LoVo (cell line): ENCODE results near the gene CACNA2D2.

Source experiments
- DNase-seq: peaks from one replicate; pipeline ENCODE4 v3.0.0-alpha.2; 2016; ENCODE audit warnings: low spot score

CACNA2D2 gene

DNA sequence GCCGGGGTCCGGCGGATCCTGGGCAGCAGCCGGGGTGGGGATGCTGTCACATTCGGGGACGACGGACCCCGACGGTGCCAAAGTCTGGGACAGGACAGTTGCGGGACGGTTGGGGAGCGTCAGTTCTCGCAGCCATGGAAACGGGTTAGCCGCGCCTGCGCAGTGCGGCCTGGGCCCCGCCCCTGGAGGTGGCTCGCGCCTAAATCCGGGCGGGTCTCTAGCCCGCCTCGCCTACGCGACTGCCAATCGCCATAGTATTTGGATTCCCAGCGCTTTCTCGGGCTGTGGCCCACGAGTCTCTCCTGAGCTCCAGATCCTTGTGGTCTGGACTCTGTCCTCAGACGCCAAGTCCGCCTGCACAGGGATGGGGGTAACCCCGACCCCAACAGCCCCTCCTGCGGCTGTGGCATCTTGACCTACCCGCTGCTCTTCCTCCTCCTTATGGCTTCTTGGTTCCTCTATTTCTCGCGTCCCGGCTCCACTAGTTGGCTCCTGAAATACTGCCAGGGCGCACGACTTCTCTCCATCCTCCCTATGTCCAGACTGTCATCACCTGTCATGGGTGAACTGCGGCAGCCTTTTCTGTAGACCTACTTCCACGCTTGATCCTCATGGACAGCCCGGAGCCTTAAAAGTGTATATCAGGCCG, 157.7 kb downstream of the CACNA2D2 start, which contains the start of gene ZMYND10:
TSS of gene ZMYND10 (minus strand) at position 147 of the 649 bp plus-strand sequence. CDS start 153 bp downstream, outside the sequence.
- no peak for DNase-seq

DNA sequence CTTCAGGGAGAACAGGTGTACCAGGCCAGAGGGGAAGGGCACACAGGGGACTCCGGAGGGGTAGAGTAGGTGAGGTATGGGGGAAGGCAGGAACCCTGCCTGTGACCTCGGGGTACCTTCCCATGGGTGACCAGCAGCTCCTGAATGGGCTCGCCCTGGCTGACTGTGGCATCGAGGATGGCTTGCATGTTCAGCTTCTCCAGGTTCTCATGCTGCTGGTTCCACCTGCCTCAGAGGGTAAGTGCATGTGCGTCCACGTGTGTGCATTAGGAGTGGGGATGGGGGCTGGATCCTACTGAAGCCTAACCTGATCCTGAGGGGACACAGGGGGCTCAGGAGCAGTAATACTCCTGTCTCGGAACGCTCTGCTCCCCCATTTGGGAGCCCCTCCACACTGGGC, 158.4 kb downstream of the CACNA2D2 start:
- no peak for DNase-seq

DNA sequence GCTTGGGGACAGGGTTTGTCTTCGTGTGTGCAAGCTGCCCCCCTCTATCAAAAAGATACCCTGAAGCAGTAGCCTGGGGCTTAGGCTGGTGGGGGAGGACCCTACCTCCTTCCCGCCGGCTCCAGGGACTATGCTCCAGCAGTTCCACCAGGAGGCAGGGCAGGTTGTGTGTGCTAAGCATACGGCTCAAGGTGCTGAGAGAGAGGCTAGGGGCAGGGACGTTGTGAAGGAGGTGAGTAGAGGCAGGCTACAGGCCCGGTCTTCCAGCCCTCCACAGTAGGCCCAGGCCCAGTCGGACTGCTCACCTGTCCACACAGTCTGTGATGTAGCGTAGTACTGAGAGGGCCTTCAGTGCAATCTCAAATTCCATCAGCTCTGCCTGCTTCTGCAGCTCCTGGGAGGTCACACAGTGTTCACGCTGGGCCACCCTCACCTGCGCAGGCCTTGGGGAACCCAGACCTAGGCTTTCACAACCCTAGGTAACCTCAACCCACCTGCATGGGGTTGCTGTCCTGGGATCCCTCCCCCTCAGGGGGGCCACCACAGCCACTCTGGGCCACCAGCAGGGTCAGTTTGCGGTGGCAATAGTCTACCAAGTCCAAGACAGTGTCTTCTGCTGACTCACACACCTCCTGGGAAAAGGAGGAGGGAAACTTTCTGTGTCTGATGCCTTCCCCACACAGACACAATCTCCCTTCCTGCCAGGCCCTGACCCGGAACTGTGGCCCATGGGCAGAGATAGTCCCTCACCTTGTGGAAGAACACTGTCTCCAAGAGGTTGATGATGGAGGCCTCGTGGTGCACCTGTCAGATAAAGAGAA, 160.4 kb downstream of the CACNA2D2 start:
- DNase-seq = no peak

DNA sequence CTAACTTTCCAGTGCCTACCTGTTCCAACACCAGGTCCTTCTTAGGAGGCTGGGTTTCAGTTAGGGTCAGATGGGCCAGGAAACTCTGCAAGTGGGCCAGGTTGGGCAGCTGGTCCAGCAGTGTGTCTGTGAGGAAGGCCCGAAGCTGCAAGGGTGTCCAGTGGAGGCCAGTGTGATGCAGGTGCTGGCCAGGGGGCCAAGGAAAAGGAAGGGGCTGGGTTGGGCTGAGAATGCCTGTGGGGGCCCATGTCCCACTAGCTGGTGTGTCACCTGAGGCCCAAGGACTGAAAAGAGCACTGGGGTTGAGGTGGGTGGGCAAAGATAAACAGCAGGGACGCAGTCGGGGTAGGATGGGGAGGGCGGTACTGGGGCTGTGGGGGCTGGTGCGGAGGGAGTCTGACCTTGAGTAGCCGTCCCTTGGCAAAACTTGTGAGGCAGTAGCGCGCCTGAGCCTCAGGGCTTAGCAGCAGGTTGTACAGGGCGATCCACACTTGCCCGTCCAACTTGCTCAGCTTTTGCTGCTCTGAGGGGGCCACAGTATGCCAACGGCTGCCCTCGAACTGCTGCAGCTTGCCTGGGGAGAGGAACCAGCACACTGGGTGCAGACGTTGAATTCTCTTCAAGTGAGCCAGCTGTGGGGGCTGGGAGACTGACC, 161.3 kb downstream of the CACNA2D2 start:
- DNase-seq = no peak

DNA sequence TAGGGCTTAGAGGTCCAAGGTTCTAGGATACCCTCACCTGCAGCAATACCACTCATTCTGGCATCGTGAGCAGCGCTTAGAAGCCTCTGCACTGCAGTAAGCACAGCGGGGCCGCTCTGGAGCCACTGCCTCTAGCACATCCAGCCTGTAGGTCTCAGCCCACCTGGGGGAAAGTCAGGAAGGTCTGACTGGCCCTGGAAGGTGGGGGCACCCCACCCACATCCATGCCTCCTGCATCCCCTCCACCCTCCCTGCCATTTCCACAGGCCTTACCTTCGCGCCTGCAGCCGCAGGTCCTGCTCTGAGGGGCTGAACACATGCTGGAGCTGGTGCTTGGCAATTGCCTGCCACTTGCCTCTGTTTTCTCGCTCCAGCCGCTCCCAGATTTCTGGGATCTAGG, 161.9 kb downstream of the CACNA2D2 start:
- no peak for DNase-seq

DNA sequence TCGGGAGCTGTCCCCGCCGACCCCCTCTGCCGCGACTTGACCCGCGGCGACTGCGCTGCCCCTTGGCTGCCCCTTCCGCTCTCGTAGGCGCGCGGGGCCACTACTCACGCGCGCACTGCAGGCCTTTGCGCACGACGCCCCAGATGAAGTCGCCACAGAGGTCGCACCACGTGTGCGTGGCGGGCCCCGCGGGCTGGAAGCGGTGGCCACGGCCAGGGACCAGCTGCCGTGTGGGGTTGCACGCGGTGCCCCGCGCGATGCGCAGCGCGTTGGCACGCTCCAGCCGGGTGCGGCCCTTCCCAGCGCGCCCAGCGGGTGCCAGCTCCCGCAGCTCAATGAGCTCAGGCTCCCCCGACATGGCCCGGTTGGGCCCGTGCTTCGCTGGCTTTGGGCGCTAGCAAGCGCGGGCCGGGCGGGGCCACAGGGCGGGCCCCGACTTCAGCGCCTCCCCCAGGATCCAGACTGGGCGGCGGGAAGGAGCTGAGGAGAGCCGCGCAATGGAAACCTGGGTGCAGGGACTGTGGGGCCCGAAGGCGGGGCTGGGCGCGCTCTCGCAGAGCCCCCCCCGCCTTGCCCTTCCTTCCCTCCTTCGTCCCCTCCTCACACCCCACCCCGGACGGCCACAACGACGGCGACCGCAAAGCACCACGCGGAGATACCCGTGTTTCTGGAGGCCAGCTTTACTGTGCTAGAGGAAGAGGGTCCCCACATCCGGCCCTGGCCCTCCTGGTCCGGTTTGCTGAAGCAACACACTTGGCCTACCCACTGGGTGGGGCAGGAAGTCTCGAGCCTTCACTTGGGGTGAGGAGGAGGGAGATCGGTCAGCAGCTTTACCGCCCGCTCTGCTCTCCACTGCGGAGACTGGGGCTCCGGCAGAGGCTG, 162.7 kb downstream of the CACNA2D2 start, which contains the start of gene RASSF1:
TSS of gene RASSF1 (minus strand) at position 389 of the 882 bp plus-strand sequence. CDS start at position 358, 31 bp downstream.
- DNase-seq = peak; percentile 37

DNA sequence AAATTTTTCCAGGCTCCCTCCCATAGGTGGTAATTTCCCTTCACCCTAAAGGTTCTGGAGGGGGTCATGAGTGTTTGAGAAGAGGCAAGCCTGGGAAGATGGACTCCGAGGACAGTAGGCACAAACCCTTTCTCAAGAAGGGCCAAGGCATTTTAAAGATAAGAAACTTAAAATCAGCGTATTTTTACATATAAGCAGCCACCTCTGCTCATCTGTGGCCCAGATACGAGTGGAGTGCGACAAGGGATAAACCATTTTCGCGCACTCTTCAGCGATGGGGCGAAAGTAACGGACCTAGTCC, 163.3 kb downstream of the CACNA2D2 start:
- no peak for DNase-seq

DNA sequence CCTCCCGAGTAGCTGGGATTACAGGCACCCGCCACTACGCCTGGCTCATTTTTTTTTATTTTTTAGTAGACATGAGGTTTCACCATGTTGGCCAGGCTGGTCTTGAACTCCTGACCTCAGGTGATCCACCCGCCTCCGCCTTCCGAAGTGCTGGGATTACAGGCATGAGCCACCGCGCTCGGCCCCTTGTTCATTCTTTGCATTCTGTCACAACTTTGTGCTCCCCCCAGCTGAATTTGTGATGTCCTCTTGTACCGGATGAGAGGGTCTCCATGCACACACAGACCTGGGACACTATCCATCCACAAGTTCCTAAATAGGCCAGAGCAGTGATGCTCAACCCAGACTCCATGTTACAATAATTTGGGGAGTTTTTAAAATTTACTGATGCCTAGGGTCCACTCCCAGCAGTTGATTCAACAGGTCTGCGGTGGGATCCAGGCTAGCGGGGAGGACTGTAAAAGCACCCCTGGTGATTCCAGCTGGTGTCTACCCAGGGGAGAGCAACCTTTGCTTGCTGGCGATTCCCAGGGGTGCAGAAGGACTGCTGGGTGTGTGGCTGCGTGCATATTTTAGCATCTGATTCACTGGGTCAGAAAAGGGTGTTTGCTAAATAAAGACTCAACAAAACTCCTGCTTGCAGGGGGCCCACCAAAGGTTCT, 163.8 kb downstream of the CACNA2D2 start:
- DNase-seq = no peak

DNA sequence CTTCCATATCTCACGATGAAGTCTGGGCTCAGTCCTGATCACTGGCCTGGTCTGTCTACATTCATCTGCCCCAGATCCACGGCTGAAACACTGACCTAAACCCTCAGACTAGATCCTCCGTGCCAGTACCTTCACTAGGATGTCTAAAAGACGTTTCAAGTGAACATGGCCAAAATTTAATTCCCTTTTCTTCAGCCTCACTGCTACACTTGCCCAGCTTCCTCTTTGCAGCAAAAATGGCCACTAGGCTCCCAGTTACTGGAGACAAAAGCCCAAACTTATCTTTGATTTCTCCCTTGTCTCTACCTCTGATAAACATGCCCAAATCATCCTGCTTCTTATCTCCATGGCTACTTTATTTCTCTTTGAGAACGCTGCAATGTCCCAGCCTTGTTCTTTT, 164.5 kb downstream of the CACNA2D2 start:
- DNase-seq = no peak

DNA sequence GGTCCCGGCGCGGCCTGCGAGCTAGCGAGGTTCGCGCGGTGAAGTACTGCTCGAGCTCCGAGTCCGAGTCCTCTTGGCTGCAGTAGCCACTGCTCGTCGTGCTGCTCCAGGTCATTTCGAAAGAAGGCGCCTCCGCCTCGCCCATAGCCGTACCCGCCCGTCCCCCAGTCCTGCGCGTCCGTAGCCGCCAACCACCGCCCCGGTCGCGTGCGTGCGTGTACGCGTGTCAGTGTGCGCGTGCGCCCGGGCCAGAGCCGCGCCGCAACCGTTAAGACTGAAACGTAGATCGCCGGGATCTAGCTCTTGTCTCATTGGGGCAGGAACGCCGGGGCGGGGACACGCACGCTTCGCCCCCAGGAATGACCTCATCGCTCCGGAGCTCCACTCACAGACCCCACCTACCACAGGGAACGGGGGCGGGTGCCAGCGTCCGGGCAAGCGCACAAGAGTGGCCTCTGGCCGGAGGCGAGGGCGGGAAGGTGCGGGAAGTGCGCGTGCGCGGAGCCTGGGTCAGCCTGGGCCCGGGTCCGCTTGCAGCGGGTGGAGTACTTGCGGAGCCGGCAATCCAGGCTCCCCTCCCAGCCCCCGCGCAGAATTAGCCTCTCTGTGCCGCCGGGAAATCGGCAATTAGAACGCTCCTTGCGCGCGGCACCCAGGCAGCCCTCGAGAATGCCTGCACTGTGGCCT, 166.1 kb downstream of the CACNA2D2 start:
- peak; percentile 99 for DNase-seq

DNA sequence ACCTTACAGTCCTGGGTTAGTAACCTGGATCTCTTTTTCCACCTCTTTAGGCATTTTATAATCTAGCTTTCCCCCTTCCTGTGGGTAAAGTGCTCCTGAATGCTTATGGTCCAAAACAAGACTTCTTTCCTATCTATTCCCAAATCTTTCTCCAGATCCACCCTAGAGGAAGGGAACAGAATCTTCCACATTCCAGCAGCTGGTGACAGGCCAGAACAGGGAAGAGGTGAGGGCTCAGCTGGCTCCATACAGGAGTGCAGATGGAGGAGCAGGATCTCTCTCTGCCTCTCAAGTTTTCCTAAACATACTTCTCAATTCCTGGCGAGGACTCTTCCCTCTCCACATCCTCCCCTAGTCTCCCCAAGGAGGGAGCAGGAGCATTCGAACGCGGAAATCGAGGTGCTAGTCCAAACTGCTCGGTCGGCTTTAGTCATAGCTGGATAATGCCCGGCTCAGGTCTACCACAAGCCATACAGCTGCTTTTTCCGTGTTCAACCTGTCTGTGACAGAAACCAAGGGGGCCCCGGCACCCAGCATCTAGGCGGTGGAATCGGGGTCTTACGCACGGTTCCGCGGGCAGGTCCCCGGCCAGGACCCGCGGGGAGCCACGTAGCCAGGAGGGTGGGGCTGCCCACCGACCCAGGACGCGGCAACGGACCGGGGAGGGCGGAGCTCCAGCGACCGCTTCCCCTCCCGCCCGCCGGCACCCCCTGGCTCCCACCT, 166.8 kb downstream of the CACNA2D2 start:
- no peak for DNase-seq

DNA sequence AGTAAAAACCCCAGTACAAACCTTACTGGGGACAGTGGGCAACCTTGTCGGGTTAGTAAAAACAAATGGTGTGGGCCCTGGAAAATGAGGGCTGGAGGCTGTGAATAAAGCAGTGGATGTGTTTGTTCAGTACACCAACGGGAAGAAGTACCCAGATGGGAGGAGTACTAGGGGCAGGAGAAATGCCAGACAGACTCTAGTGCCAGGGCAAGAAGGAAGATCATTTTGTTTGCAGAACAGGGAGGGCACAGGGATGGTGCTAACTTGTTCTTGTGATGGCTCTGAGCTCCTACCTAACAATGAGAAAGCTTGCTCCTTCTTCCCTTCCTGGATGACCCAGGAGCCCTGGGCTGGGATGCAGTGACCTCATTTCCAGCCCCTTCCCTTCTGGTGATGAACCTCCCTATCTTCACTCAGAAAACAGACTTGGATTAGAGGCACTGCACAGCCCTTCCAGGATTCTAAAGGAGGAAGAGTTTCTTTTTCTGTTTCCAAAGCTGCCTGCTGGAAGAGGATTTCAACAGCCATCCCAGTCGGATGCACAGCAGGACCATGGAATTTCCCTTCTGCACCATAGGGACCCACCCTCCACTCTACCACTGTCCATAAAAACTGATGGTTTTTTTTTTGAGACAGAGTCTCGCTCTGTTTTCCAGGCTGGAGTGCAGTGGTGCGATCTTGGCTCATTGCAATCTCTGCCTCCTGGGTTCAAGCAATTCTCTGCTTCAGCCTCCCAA, 168.9 kb downstream of the CACNA2D2 start:
- no peak for DNase-seq

DNA sequence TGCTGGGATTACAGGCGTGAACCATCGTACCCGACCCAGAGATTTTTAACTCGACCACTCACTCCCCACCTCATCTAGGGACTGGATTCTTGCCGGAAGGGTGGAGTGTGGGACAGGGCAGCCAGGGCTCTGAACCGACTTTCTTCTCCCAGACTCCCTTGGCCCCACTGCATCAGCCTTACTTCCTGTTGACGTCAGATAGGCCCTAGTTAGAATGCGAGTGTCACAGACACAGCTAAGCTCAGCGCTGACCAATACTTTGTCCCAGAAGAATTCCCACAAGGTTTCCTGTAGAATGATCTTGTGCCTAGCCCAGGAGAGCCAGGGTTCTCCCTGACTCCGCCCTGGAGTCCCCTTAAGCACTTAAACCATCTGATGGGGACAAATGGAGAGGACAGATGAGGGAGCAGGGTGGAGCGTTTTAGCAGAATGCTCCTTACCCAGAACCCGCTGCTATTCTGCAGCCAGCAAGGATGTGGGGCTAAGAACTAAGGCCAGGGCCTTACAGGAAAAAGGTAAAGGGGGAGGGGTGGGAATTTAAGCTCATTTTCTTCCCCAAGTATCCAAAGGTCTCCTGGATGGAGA, 169.6 kb downstream of the CACNA2D2 start:
- no peak for DNase-seq

DNA sequence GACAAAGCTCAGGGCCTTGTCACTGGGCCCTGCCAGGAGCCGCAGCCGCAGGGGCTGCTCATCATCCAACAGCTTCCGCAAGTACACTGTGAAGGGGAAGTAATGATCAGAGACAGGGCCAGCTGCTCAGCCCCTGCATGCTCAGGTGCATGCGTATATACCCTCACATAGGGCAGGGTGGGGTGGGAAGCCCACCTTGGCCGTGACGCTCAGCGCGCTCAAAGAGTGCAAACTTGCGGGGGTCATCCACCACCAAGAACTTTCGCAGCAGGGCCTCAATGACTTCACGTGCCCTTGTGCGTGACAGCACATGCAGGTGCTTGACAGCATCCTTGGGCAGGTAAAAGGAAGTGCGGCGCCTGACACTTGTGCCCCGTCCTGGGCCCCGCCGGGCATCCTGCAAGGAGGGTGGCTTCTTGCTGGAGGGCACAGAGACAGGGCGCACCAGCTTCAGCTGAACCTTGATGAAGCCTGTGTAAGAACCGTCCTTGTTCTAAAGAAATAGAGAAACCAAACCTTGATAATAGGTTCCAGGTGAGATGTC, 172.0 kb downstream of the CACNA2D2 start:
- no peak for DNase-seq

DNA sequence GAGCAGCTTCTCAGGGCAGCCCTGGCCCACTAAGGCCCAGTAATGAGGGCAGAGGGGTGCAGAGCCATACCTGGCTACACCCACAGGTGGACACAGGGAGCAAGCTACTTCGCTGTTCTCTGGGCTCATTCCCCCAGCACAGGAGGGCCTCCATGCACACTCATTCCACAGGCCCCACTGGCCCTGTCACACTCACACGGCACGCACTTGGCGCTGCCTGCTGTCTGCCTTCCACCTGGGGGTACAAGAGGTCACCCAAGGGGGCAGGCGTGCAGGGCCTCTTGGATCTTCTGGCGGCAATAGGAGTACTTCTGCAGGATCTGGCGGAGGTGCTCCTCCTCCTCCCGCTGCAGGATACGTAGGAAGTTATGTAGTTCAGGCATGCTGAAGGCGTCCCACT, 173.1 kb downstream of the CACNA2D2 start:
- no peak for DNase-seq

DNA sequence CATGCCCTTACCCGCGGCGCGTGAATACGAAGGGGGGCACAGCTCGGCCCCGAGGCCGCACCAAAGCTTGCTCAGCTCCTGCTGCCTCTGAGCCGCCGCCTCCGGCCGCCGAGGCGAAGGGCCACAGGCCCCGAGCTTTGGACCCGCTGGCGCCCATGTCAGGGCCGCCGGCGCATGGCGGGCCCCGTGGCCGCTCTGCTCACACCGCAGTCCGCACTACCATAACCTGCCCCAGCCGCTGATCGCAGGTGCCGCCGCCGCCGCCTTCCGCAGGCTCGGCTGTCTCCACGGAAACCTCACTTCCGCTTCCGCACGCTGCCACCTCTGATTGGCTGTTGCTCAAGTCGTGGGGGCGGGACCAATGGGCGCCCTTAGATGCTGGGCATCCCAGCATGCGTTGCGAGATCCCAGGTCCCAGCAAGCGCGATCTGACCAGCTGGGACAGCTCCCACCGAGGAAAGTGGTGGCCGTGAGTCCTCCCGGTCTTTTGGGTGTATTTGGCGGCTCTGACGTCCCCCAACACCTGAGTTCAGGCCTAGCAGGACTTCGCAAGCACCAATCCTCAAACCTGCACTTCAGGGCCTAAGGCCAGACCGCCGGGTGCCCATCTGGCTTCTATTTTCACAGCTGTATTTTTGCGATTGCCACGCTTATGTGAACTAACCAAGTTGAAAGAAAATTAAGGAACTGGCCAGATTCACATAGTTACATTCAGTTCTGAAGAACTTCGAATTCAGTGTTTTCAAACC, 175.3 kb downstream of the CACNA2D2 start, which contains the start of gene TUSC2:
TSS of gene TUSC2 (minus strand) at position 281 of the 749 bp plus-strand sequence. CDS start at position 157, 124 bp downstream.
- DNase-seq = peak; percentile 97

DNA sequence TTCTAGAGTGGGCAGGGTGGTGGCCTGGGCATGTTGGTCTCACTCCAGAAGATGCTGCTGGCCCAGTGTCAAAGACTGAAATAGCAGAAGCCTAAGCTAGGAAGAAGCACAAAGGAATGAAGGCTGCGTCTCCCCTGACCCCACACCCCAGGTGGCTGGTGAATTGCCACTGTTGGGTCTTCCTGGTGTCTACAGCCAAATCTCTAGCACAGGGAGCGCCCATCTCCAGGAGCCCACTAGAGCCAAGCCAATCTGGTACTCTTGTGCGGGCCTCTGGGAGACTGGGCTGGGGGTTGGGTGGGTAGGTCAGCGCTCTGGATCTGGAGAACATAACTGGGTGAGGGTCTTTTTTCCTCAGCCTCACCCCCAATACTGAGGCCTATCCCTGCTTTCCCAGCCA, 176.3 kb downstream of the CACNA2D2 start:
- no peak for DNase-seq

DNA sequence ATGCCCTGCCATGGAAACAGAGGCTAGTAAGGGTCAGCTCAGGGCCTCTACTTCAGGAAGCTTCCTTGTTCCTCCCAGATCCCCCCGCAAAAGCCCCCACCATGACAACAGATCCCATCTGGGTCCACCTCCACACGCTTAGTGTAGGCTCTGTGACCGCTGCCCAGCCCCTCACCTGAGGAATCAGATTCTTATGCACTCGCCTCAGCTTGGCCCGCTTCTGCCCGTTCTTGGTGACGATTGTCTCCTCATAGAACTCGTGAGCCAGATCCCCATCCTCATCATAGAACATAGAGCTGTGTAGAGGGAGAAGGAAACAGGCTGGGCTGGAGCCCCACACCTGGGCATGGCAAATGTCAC, 177.3 kb downstream of the CACNA2D2 start:
- DNase-seq = no peak
